K562 (cell line): ENCODE measurements around the gene GFM2. TPM values are rescaled to one million over a fixed set of nuclear protein-coding genes. Genes with fewer than 3 reads are reported as not detected.

ENCODE experiments used
- ARID4B ChIP-seq: sonication (generic); formaldehyde crosslinking; IDR thresholded peaks from 2 replicates; pipeline ENCODE4 v1.8.0; 2022; ENCODE audit warnings: mild to moderate bottlenecking, missing genetic modification reagents
- BCL6 ChIP-seq: fragments of 250-450 bp; sonication (Bioruptor Pico); IDR thresholded peaks from 2 replicates; pipeline ENCODE4 v1.4.0; 2020
- CBFA2T2 ChIP-seq: fragments of 450-650 bp; conservative IDR thresholded peaks from 2 replicates; pipeline ENCODE4 v1.6.1; 2017; ENCODE audit warnings: mild to moderate bottlenecking
- DIDO1 ChIP-seq: fragments of 450-650 bp; IDR thresholded peaks from 2 replicates; pipeline ENCODE4 v1.6.1; 2016; ENCODE audit warnings: low read depth, missing biosample characterization, missing genetic modification characterization
- FOXK1 ChIP-seq: sonication (generic); formaldehyde crosslinking; IDR thresholded peaks from 2 replicates; pipeline ENCODE4 v1.8.0; 2022; ENCODE audit warnings: missing genetic modification reagents, mild to moderate bottlenecking, borderline replicate concordance
- HLTF ChIP-seq: fragments of 450-650 bp; IDR thresholded peaks from 2 replicates; pipeline ENCODE4 v1.6.1; 2016
- HNRNPK ChIP-seq: fragments of 200-400 bp; formaldehyde crosslinking; IDR thresholded peaks from one replicate; pipeline ENCODE4 v1.6.1; 2018; ENCODE audit warnings: mild to moderate bottlenecking, low read depth, low read length; ENCODE audit not compliant: poor library complexity, severe bottlenecking
- JUNB ChIP-seq: fragments of 450-650 bp; formaldehyde crosslinking; conservative IDR thresholded peaks from 2 replicates; pipeline ENCODE4 v1.4.0; 2020; ENCODE audit warnings: mild to moderate bottlenecking
- KHSRP ChIP-seq: fragments of 450-650 bp; IDR thresholded peaks from 2 replicates; pipeline ENCODE4 v1.6.1; 2017
- MECOM ChIP-seq: fragments of 250-450 bp; sonication (Bioruptor Pico); IDR thresholded peaks from 2 replicates; pipeline ENCODE4 v1.8.0; 2022; ENCODE audit warnings: inconsistent platforms
- NFIX ChIP-seq: fragments of 250-450 bp; sonication (Bioruptor Pico); IDR thresholded peaks from 2 replicates; pipeline ENCODE4 v1.4.0; 2020; ENCODE audit warnings: low read depth, mild to moderate bottlenecking, moderate library complexity
- SMARCA5 ChIP-seq: fragments of 450-650 bp; IDR thresholded peaks from 2 replicates; pipeline ENCODE4 v1.6.1; 2016
- SREBF1 ChIP-seq: fragments of 150-350 bp; IDR thresholded peaks from 2 replicates; pipeline ENCODE4 v1.6.1; 2014; ENCODE audit warnings: antibody characterized with exemption, low read depth, low read length, borderline replicate concordance
- TAF9B ChIP-seq: fragments of 450-650 bp; IDR thresholded peaks from 2 replicates; pipeline ENCODE4 v1.6.1; 2018; ENCODE audit warnings: mild to moderate bottlenecking; ENCODE audit not compliant: partially characterized antibody
- TEAD4 ChIP-seq, 2 experiments: sonication (generic) in 1 of 2; formaldehyde crosslinking in 1 of 2; IDR thresholded peaks; 2 replicates each; pipeline versions ENCODE4 v1.6.1 to v1.8.0; 2012 to 2022; ENCODE audit warnings: borderline replicate concordance in 1 of 2, inconsistent platforms in 1 of 2, low read length in 1 of 2, mild to moderate bottlenecking in 1 of 2, missing genetic modification reagents in 1 of 2
- TFAM ChIP-seq: fragments of 250-450 bp; sonication (Bioruptor Pico); conservative IDR thresholded peaks from 2 replicates; pipeline ENCODE4 v1.5.0; 2021; ENCODE audit warnings: mild to moderate bottlenecking, moderate library complexity
- VEZF1 ChIP-seq: fragments of 200-800 bp; sonication (Bioruptor generic); IDR thresholded peaks from 2 replicates; pipeline ENCODE4 v1.6.1; 2017; ENCODE audit warnings: missing genetic modification characterization, missing compliant biosample characterization
- ZBTB33 ChIP-seq: sonication (generic); formaldehyde crosslinking; IDR thresholded peaks from 2 replicates; pipeline ENCODE4 v1.8.1; 2023; ENCODE audit warnings: mild to moderate bottlenecking, missing genetic modification reagents
- ZNF408 ChIP-seq: fragments of 250-450 bp; sonication (Bioruptor Pico); IDR thresholded peaks from 2 replicates; pipeline ENCODE4 v1.4.0; 2020; ENCODE audit warnings: low read depth, mild to moderate bottlenecking, moderate library complexity
- ZNF785 ChIP-seq: fragments of 250-450 bp; sonication (Bioruptor Pico); IDR thresholded peaks from 2 replicates; pipeline ENCODE4 v1.4.0; 2020; ENCODE audit warnings: mild to moderate bottlenecking
- polyA plus RNA-seq, 8 experiments: library from polyadenylated mRNA; depleted of rRNA in 4 of 8; stranded (reverse) in 5 of 8; unstranded in 3 of 8; fragments of >200 nt; fragmentation: Nextera tagmentation in 2 of 8; fragmentation: Illumina TruSeq in 1 of 8; extraction: Ambion mirVana in 2 of 8; extraction: Trizol in 1 of 8; gene quantifications; 2 replicates each; pipeline versions ENCODE4 v1.2.1 to v1.2.3, GENCODE V29; 2011 to 2014; ENCODE audit warnings: inconsistent platforms in 1 of 8, missing spikeins in 1 of 8
- total RNA-seq, 7 experiments: library from RNA; depleted of rRNA in 6 of 7; stranded (reverse); fragments of >200 nt in 6 of 7; fragmentation: Illumina TruSeq in 2 of 7; extraction: Trizol in 2 of 7; gene quantifications; 2 replicates each; pipeline versions ENCODE4 v1.2.1 to v1.2.3, GENCODE V29; 2011 to 2021; ENCODE audit warnings: low replicate concordance in 1 of 7

GFM2 gene
- total and polyA plus RNA-seq, 9 of the 15 experiments (the other 6 are each of a cell fraction or from before 2014, with no cell fraction given), result 32.8 to 78.2 (median 52.5) TPM

GRCh38 chr5:74684900-74685851 is 81.7 kb downstream of the GFM2 start, which contains the start of gene HEXB (continued):
- TF ChIP-seq KHSRP (no peak), ZBTB33 (no peak), ARID4B (CRISPR knock-in tag) (peak; percentile 74; the same call in 1 of the 2 replicates), TAF9B (peak; percentile 41), HNRNPK (no peak), TEAD4 (IDR thresholded peaks at IDR 0.05; ENCODE audit: low read length) (no peak), TEAD4 (CRISPR knock-in tag; IDR thresholded peaks at IDR 0.05; ENCODE audit: borderline replicate concordance) (no peak), NFIX (CRISPR knock-in tag) (no peak), ZNF408 (CRISPR knock-in tag) (no peak), SMARCA5 (no peak), SREBF1 (no peak), FOXK1 (CRISPR knock-in tag) (no peak), HLTF (no peak), CBFA2T2 (no peak), DIDO1 (tag) (no peak), JUNB (CRISPR knock-in tag) (peak; percentile 87), TFAM (no peak), VEZF1 (no peak), BCL6 (CRISPR knock-in tag) (no peak), MECOM (no peak), ZNF785 (no peak)
